NT2/D1 (cell line): ENCODE measurements around the gene STOX1.
A peak's percentile ranks its signal among the peaks of the same experiment; 100 is the strongest.
"Not testable (repeated sequence)": the region's sequence is repeated elsewhere in the genome, so short reads cannot be mapped to it uniquely, and the experiment has no call there.

Experiments
- DNase-seq: peaks from one replicate; pipeline ENCODE4 v3.0.0-alpha.2; 2011; ENCODE audit warnings: low read depth, low spot score
- H3K27me3 ChIP-seq: 2 replicates; pipeline ENCODE4 v1.6.0; 2011; ENCODE audit warnings: mild to moderate bottlenecking; ENCODE audit not compliant: insufficient read length, insufficient read depth
- H3K36me3 ChIP-seq: 2 replicates; pipeline ENCODE4 v1.6.1; 2011; ENCODE audit warnings: mild to moderate bottlenecking, low read length, mixed read lengths; ENCODE audit not compliant: insufficient read depth, insufficient read length
- H3K4me1 ChIP-seq: 2 replicates; pipeline ENCODE4 v1.5.1; 2011; ENCODE audit not compliant: insufficient read depth, insufficient read length
- H3K4me3 ChIP-seq: 2 replicates; pipeline ENCODE4 v1.5.1; 2011; ENCODE audit warnings: low read depth; ENCODE audit not compliant: insufficient read length
- H3K9ac ChIP-seq: 2 replicates; pipeline ENCODE4 v1.6.0; 2011; ENCODE audit warnings: low read depth; ENCODE audit not compliant: insufficient read length
- H3K9me3 ChIP-seq: 2 replicates; pipeline ENCODE4 v1.5.1; 2011; ENCODE audit warnings: mild to moderate bottlenecking, low read length; ENCODE audit not compliant: insufficient read depth
- SUZ12 ChIP-seq: IDR thresholded peaks from 2 replicates; pipeline ENCODE4 v1.6.1; 2011; ENCODE audit not compliant: insufficient read length, insufficient read depth; ENCODE audit errors: extremely low read depth
- YY1 ChIP-seq: IDR thresholded peaks from 2 replicates; pipeline ENCODE4 v1.6.1; 2011; ENCODE audit not compliant: insufficient read length, insufficient read depth
- ZNF274 ChIP-seq: IDR thresholded peaks from 2 replicates; pipeline ENCODE4 v1.6.1; 2011; ENCODE audit warnings: mild to moderate bottlenecking, low read depth, low read length

Gene STOX1

DNA sequence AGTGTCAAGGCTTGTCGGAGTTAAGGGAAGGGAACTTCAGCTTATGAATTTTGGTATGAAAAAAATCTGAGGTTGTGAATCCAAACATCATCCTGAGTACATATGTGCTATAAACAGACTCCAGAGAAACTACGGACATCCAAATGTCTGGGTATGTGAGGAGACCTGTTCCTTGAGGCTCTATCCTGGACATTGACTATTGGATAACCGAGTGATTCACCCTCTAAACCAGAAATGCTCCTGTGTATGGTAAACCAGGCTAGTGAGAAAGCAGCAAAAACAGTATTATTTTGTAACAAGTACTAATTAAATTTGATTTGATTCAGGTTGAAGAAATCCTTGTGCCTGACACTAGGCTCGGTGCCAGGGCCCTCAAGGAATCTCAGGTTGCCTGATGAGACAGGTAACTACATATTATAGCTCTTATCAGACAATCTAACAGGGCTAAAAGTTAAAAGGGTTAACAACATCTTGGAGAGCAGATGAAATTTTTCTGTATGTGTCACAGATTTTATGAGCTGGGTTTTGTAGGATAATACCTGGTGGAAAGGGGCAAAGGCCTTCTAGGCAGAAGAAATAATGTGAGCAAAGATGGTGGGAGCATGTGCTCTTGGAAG lies 10.4 kb upstream of the STOX1 start:
- H3K4me1 ChIP-seq, result no peaks in the 10 kb centered on the region
- DNase-seq, result no peak
- TF ChIP-seq SUZ12, result no peak
- TF ChIP-seq YY1, result no peak
- no peak for TF ChIP-seq ZNF274

DNA sequence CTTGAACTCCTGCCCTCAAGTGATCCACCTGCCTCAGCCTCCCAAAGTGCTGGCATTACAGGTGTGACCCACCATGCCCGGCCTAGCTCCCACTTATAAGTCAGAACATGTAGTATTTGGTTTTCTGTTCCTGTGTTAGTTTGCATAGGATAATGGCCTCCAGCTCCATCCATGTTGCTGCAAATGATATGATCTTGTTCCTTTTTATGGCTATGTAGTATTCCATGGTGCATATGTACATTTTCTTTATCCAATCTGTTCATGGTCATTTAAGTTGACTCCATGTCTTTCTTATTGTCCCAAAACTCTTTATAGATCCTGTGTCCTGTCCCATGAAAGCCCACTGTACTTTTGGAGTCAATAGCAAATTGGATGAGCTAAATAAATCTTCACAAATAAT lies 7.0 kb upstream of the STOX1 start:
- H3K4me1 ChIP-seq, H3K36me3 ChIP-seq, H3K9me3 ChIP-seq, DNase-seq, H3K4me3 ChIP-seq, H3K9ac ChIP-seq, H3K27me3 ChIP-seq: not testable (repeated sequence)

More for the DNA sequence above, 10.4 kb upstream of the STOX1 start:
- Histone ChIP-seq H3K27me3 (no peaks in the 10 kb centered on the region), H3K9me3 (no peaks in the 10 kb centered on the region), H3K4me3 (no peak overlapping the region), H3K9ac (no peak overlapping the region), H3K36me3 (no peaks in the 10 kb centered on the region)

DNA sequence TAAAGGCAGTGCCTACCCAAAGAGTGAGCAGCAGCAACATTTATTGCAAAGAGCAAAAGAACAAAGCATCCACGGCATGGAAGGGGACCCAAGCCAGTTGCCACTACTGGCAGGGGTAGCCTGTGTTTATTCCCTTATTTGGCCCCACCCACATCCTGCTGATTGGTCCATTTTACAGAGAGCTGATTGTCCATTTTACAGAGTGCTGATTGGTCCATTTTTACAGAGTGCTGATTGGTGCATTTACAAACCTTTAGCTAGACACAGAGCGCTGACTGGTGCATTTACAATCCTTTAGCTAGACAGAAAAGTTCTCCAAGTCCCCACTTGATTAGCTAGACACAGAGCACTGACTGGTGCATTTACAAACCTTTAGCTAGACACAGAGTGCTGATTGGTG lies 4.7 kb upstream of the STOX1 start:
- not testable (repeated sequence) for H3K36me3 ChIP-seq, H3K4me1 ChIP-seq, DNase-seq, H3K27me3 ChIP-seq, H3K9me3 ChIP-seq, H3K4me3 ChIP-seq, H3K9ac ChIP-seq

DNA sequence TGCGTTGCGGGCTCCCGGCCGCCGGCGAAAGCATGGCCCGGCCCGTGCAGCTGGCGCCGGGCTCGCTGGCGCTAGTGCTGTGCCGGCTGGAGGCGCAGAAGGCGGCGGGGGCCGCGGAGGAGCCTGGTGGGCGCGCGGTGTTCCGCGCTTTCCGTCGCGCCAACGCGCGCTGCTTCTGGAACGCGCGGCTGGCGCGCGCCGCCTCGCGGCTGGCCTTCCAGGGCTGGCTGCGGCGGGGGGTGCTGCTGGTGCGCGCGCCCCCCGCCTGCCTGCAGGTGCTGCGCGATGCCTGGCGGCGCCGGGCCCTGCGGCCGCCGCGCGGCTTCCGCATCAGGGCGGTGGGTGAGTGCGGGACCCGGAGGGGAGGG lies 245 bp downstream of the STOX1 start:
- H3K9ac ChIP-seq, H3K36me3 ChIP-seq, DNase-seq, H3K4me1 ChIP-seq, H3K9me3 ChIP-seq, H3K27me3 ChIP-seq: not testable (repeated sequence)
- H3K4me3 ChIP-seq, result peak overlapping the region; percentile 42

DNA sequence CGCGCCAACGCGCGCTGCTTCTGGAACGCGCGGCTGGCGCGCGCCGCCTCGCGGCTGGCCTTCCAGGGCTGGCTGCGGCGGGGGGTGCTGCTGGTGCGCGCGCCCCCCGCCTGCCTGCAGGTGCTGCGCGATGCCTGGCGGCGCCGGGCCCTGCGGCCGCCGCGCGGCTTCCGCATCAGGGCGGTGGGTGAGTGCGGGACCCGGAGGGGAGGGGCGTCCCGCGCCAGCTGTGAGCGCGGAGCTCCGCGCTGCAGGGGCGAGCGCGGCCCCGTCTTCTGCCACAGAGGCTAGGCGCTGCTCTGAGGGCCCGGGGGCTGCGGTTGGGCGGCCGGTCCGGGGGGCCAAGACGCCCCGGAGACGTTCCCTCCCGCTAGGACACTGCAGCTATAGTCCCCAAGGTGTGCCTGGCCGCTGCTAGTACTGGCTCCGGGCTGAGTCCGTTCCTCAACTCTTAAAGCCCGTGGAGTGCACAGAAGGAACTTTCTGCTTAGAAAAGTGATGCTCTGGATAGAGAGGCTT lies 811 bp downstream of the STOX1 start:
- Histone ChIP-seq H3K4me3 (peak overlapping the region; percentile 31), H3K9ac (peak overlapping the region; percentile 71)
- not testable (repeated sequence) for H3K4me1 ChIP-seq, H3K27me3 ChIP-seq, H3K9me3 ChIP-seq, DNase-seq, H3K36me3 ChIP-seq

DNA sequence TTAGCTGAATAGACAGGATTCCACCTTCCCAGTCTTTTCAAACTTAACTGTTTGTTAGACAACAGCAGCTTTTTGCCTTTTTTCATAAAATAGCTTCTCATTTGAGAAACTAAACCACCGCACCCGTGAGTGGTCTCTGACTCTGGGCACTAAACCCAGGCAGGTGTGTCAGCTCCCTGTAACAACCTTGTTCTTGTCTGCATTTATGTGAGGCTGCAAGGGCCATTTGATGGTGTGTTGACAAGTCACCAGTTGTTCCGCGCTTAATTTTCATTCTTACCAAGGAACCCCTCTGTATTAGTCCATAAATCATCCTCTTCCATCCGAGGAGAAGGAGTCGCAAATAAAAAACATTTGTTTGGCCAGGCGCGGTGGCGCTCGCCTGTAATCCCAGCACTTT lies 1.5 kb downstream of the STOX1 start:
- DNase-seq, result no peak
- peak overlapping the region; percentile 71 for H3K9ac ChIP-seq
- TF ChIP-seq YY1 (no peak), ZNF274 (no peak)
- no peaks in the 10 kb centered on the region for H3K9me3 ChIP-seq
- peaks cover 7% of the 10 kb centered on the region for H3K4me1 ChIP-seq
- H3K27me3 ChIP-seq, result peaks cover 6% of the 10 kb centered on the region
- H3K36me3 ChIP-seq, result no peaks in the 10 kb centered on the region
- H3K4me3 ChIP-seq, result peak overlapping the region; percentile 31

DNA sequence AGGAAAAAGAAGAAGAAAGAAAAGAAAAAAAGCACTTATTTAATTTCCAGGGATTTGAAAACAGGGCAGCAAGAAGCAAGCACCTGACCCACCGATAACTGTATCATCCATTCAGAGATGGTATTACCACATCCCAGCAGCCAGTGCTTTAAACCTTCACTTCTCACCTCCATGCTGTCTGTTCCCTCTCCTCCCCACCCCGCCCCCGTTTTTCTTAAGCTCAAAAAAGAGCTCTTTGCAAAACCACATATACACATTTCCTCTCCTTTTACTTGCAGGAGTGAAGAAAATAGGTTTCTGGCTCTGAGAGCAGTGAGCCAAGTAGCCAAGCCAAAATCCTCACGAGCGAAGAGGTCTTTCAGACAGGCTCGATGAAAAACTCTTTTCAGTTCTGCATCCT lies 2.2 kb downstream of the STOX1 start:
- no peak for TF ChIP-seq ZNF274
- H3K27me3 ChIP-seq, result peaks cover 6% of the 10 kb centered on the region
- DNase-seq, result no peak

DNA sequence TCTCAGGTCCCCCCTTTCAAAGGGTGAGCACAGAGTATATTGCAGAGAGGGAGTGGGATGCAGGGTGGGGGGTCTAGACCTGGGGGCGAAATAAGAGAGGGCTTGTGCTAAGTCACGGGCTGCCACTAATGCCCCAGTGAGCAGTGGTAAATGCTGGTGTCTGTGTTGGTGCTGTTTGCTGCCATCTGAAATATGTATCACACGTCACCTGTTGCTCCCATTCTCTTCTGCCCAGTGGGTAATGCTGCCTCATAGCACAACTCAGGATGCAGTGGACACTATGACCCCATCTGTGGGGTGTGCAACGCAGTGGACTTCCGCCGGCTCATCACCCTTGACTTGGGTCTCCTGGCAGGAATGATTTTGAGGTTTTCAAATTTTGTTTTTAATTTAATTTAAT lies 2.6 kb downstream of the STOX1 start:
- TF ChIP-seq YY1 (no peak), SUZ12 (no peak), ZNF274 (no peak)
- H3K9ac ChIP-seq, result no peak overlapping the region
- peaks cover 6% of the 10 kb centered on the region for H3K27me3 ChIP-seq
- H3K9me3 ChIP-seq, result no peaks in the 10 kb centered on the region
- no peak for DNase-seq
- no peaks in the 10 kb centered on the region for H3K36me3 ChIP-seq
- H3K4me1 ChIP-seq, result peaks cover 7% of the 10 kb centered on the region
- no peak overlapping the region for H3K4me3 ChIP-seq

More for the DNA sequence above, 2.2 kb downstream of the STOX1 start:
- peaks cover 7% of the 10 kb centered on the region for H3K4me1 ChIP-seq
- H3K4me3 ChIP-seq, result no peak overlapping the region
- no peaks in the 10 kb centered on the region for H3K36me3 ChIP-seq
- no peaks in the 10 kb centered on the region for H3K9me3 ChIP-seq
- H3K9ac ChIP-seq, result no peak overlapping the region
